SK-N-SH (cell line): ENCODE results near the gene IQGAP2. TPM values are rescaled to one million over a fixed set of nuclear protein-coding genes. Genes with fewer than 3 reads are reported as not detected.

ENCODE experiments used
- CTCF ChIA-PET: fragments of 300-600, 350-600 bp; formaldehyde crosslinking; extraction: SDS; loops from one replicate; lab custom pipeline; 2021; lab: Yijun Ruan, JAX
- POLR2A ChIA-PET: fragments of 350-600 bp; sonication (Branson Sonifier 250); formaldehyde crosslinking; extraction: SDS; loops from one replicate; lab custom pipeline; 2020; ENCODE audit warnings: antibody characterized with exemption, inconsistent platforms; lab: Yijun Ruan, JAX
- DNase-seq: peaks from one replicate; pipeline ENCODE4 v3.0.0; 2012
- H2AFZ ChIP-seq: fragments of 200-600 bp; sonication (generic); 2 replicates; pipeline ENCODE4 v1.8.1; 2016; ENCODE audit warnings: antibody characterized with exemption, mild to moderate bottlenecking, low read depth
- H3F3A ChIP-seq: fragments of 200-600 bp; sonication (generic); replicated peaks from 2 replicates; pipeline ENCODE3; 2016; ENCODE audit warnings: antibody characterized with exemption, mild to moderate bottlenecking; ENCODE audit not compliant: insufficient read depth
- H3K27ac ChIP-seq, 2 experiments: fragments of 200-500 bp in 1 of 2; fragments of 200-600 bp in 1 of 2; sonication (Bioruptor generic) in 1 of 2; sonication (generic), shearing (Covaris generic) in 1 of 2; 2 replicates each; pipeline versions ENCODE4 v1.5.1 to v1.6.1; 2014 to 2016; ENCODE audit warnings: low read depth in 2 of 2, inconsistent platforms in 1 of 2, low read length in 1 of 2, mild to moderate bottlenecking in 1 of 2, mixed read lengths in 1 of 2
- H3K27me3 ChIP-seq: fragments of 200-600 bp; sonication (generic), shearing (Covaris generic); 2 replicates; pipeline ENCODE4 v1.6.1; 2016; ENCODE audit warnings: mixed run types; ENCODE audit not compliant: insufficient read depth
- H3K36me3 ChIP-seq, 2 experiments: fragments of 200-500 bp in 1 of 2; fragments of 200-600 bp in 1 of 2; sonication (Bioruptor generic) in 1 of 2; sonication (generic) in 1 of 2; replicated peaks in 1 of 2; 2 replicates each; pipeline versions ENCODE3 to v1.5.1; 2014 to 2016; ENCODE audit warnings: low read length in 1 of 2, mild to moderate bottlenecking in 1 of 2; ENCODE audit not compliant: insufficient read depth in 2 of 2, control insufficient read depth in 1 of 2
- H3K4me1 ChIP-seq, 2 experiments: fragments of 200-500 bp in 1 of 2; fragments of 200-600 bp in 1 of 2; sonication (Bioruptor generic) in 1 of 2; sonication (generic), shearing (Covaris generic) in 1 of 2; 2 replicates each; pipeline versions ENCODE4 v1.5.1 to v1.6.1; 2014 to 2016; ENCODE audit warnings: low read depth in 1 of 2, low read length in 1 of 2, mixed run types in 1 of 2; ENCODE audit not compliant: insufficient read depth in 2 of 2, control insufficient read depth in 1 of 2
- H3K4me2 ChIP-seq: fragments of 200-600 bp; sonication (generic), shearing (Covaris generic); 2 replicates; pipeline ENCODE4 v1.6.1; 2017; ENCODE audit warnings: mixed run types
- H3K4me3 ChIP-seq, 2 experiments: fragments of 200-500 bp in 1 of 2; fragments of 200-600 bp in 1 of 2; sonication (Bioruptor generic) in 1 of 2; sonication (generic), shearing (Covaris generic) in 1 of 2; 2 replicates each; pipeline versions ENCODE4 v1.5.1 to v1.8.1; 2014 to 2016; ENCODE audit warnings: low read depth in 2 of 2, inconsistent platforms in 1 of 2, low read length in 1 of 2, mild to moderate bottlenecking in 1 of 2, mixed read lengths in 1 of 2, moderate library complexity in 1 of 2
- H3K79me2 ChIP-seq: fragments of 200-600 bp; sonication (generic); 2 replicates; pipeline ENCODE4 v1.8.1; 2017; ENCODE audit warnings: mild to moderate bottlenecking; ENCODE audit not compliant: insufficient read depth
- H3K9ac ChIP-seq: fragments of 200-600 bp; sonication (generic); 2 replicates; pipeline ENCODE4 v1.6.1; 2017; ENCODE audit warnings: mixed run types
- H3K9me2 ChIP-seq: fragments of 200-600 bp; sonication (generic); 2 replicates; pipeline ENCODE4 v1.6.1; 2017; ENCODE audit warnings: mixed run types
- H3K9me3 ChIP-seq: fragments of 200-600 bp; sonication (generic); 2 replicates; pipeline ENCODE4 v1.6.1; 2017; ENCODE audit warnings: mixed run types, mild to moderate bottlenecking, moderate library complexity
- H4K20me1 ChIP-seq: fragments of 200-600 bp; sonication (generic); 2 replicates; pipeline ENCODE4 v1.6.1; 2017; ENCODE audit warnings: mild to moderate bottlenecking, mixed run types; ENCODE audit not compliant: insufficient read depth
- CHD2 ChIP-seq: fragments of 150-350 bp; IDR thresholded peaks from 2 replicates; pipeline ENCODE4 v1.6.1; 2018; ENCODE audit warnings: low read length; ENCODE audit not compliant: partially characterized antibody
- FOSL2 ChIP-seq: IDR thresholded peaks from 2 replicates; pipeline ENCODE4 v1.4.0; 2012; ENCODE audit warnings: low read depth, mild to moderate bottlenecking, moderate library complexity, borderline replicate concordance
- FOXM1 ChIP-seq: IDR thresholded peaks from 2 replicates; pipeline ENCODE4 v1.4.0; 2012; ENCODE audit warnings: low read depth, mild to moderate bottlenecking
- JUND ChIP-seq: IDR thresholded peaks from 2 replicates; pipeline ENCODE4 v1.4.0; 2012
- NFIC ChIP-seq: IDR thresholded peaks from 2 replicates; pipeline ENCODE4 v1.4.0; 2012; ENCODE audit warnings: borderline replicate concordance
- PBX3 ChIP-seq: IDR thresholded peaks from 2 replicates; pipeline ENCODE4; 2012
- POLR2AphosphoS5 ChIP-seq: IDR thresholded peaks from 2 replicates; pipeline ENCODE4 v1.6.1; 2012; ENCODE audit warnings: low read depth, low read length
- RAD21 ChIP-seq: IDR thresholded peaks from 2 replicates; pipeline ENCODE4 v1.6.1; 2012; ENCODE audit warnings: mild to moderate bottlenecking, low read length
- RCOR1 ChIP-seq: fragments of 150-350 bp; IDR thresholded peaks from 2 replicates; pipeline ENCODE4 v1.6.1; 2017; ENCODE audit warnings: antibody characterized with exemption, low read length
- REST ChIP-seq: IDR thresholded peaks from 2 replicates; pipeline ENCODE4 v1.6.1; 2012; ENCODE audit warnings: mild to moderate bottlenecking, low read depth, low read length, moderate library complexity
- RXRA ChIP-seq: IDR thresholded peaks from 2 replicates; pipeline ENCODE4 v1.4.0; 2012; ENCODE audit warnings: low read depth, mild to moderate bottlenecking, borderline replicate concordance
- USF1 ChIP-seq: IDR thresholded peaks from 2 replicates; pipeline ENCODE4 v1.4.0; 2012; ENCODE audit warnings: low read depth, borderline replicate concordance
- YY1 ChIP-seq: IDR thresholded peaks from 2 replicates; pipeline ENCODE4 v1.4.0; 2012; ENCODE audit warnings: low read depth, mild to moderate bottlenecking
- ZBTB33 ChIP-seq: IDR thresholded peaks from 2 replicates; pipeline ENCODE4 v1.4.0; 2012; ENCODE audit warnings: low read depth, borderline replicate concordance
- WGBS: methylation state at CpG from one replicate; pipeline ENCODE4 v1.1.6; 2017; ENCODE audit warnings: low lambda C conversion rate; 5-methylcytosine and 5-hydroxymethylcytosine counted together
- polyA plus RNA-seq, 3 experiments: library from polyadenylated mRNA; depleted of rRNA; stranded (reverse); fragments of >200 nt; gene quantifications; 2 replicates each; pipeline ENCODE4 v1.2.3, GENCODE V29; 2012

IQGAP2 gene
- polyA plus RNA-seq, 1 of the 3 experiments (the other 2 are of a cell fraction), result 2.1 TPM

GRCh38 chr5:76391014-76391413 lies 12.1 kb upstream of the IQGAP2 start:
- DNase-seq, result no peak
- H3K79me2 ChIP-seq, result no peaks in the 10 kb centered on the region
- CTCF ChIA-PET, result no interaction called here
- no peak overlapping the region for H3K9ac ChIP-seq
- no peaks in the 10 kb centered on the region for H3K27me3 ChIP-seq
- H2AFZ ChIP-seq, result no peak overlapping the region
- 84% methylated on average over 9 of the region's 9 CpGs for WGBS
- TF ChIP-seq JUND, result no peak
- no peak overlapping the region for H3K4me3 ChIP-seq
- H3K9me3 ChIP-seq, result no peaks in the 10 kb centered on the region
- H3K9me2 ChIP-seq, result no peaks in the 10 kb centered on the region
- no peaks in the 10 kb centered on the region for H3F3A ChIP-seq
- no peaks in the 10 kb centered on the region for H4K20me1 ChIP-seq
- H3K4me1 ChIP-seq, result peaks cover 0 to 5% of the 10 kb centered on the region in 2 experiments; a peak in 2 of 4 replicates
- H3K4me2 ChIP-seq, result no peak overlapping the region
- no peak overlapping the region for H3K27ac ChIP-seq
- no peaks in the 10 kb centered on the region for H3K36me3 ChIP-seq
- POLR2A ChIA-PET, result no interaction called here

- no peaks in the 10 kb centered on the region for H3F3A ChIP-seq
- no peaks in the 10 kb centered on the region for H3K27me3 ChIP-seq
- ChIA-PET CTCF (interaction anchor here (0.9 to 2.1 kb wide), 2 partner anchors 9 to 13 kb away, joined by 3 to 6 read pairs; no protein-coding TSS in a partner anchor), POLR2A (no interaction called here)
- H3K79me2 ChIP-seq, result no peaks in the 10 kb centered on the region
- H3K4me3 ChIP-seq, result no peak overlapping the region
- DNase-seq, result no peak
- no peaks in the 10 kb centered on the region for H3K36me3 ChIP-seq
- H3K9me2 ChIP-seq, result no peaks in the 10 kb centered on the region
- WGBS, result 84% methylated on average over 5 of the region's 5 CpGs
- H3K9me3 ChIP-seq, result no peaks in the 10 kb centered on the region
- H4K20me1 ChIP-seq, result no peaks in the 10 kb centered on the region
- H3K4me1 ChIP-seq, result no peaks in the 10 kb centered on the region; a peak in 1 of 4 replicates
- H3K9ac ChIP-seq, result no peak overlapping the region
- H2AFZ ChIP-seq, result no peak overlapping the region
- H3K27ac ChIP-seq, result no peak overlapping the region
- no peak overlapping the region for H3K4me2 ChIP-seq
- TF ChIP-seq CHD2 (no peak), NFIC (no peak), RXRA (no peak), REST (no peak), POLR2AphosphoS5 (no peak), RAD21 (no peak), YY1 (no peak), RCOR1 (no peak), FOXM1 (no peak), PBX3 (no peak), ZBTB33 (no peak), USF1 (no peak), FOSL2 (no peak)
Measured at GRCh38 chr5:76393035-76393680, 9.9 kb upstream of the IQGAP2 start.
